Ectodermal cell (in vitro differentiated cells): Measurements from ENCODE around the gene MEG3.

ENCODE experiments used
- H3K27ac ChIP-seq: 2 replicates; pipeline ENCODE4 v1.7.0; 2013; ENCODE audit warnings: mild to moderate bottlenecking, low read depth, low read length; ENCODE audit not compliant: insufficient read depth, poor library complexity, severe bottlenecking
- H3K27me3 ChIP-seq: 2 replicates; pipeline ENCODE4 v1.7.0; 2013; ENCODE audit warnings: mild to moderate bottlenecking, low read length; ENCODE audit not compliant: insufficient read depth, control insufficient read depth, poor library complexity, severe bottlenecking
- H3K36me3 ChIP-seq: one replicate; pipeline ENCODE4 v1.7.0; 2013; ENCODE audit warnings: low read length; ENCODE audit not compliant: control insufficient read depth, insufficient read depth
- H3K4me1 ChIP-seq: one replicate; pipeline ENCODE4 v1.7.0; 2013; ENCODE audit warnings: low read length; ENCODE audit not compliant: control insufficient read depth, insufficient read depth
- H3K4me3 ChIP-seq: 2 replicates; pipeline ENCODE4 v1.7.0; 2013; ENCODE audit warnings: low read depth, low read length, control low read depth; ENCODE audit not compliant: insufficient read depth
- H3K9me3 ChIP-seq: 2 replicates; pipeline ENCODE4 v1.7.0; 2013; ENCODE audit warnings: mild to moderate bottlenecking, low read length, moderate library complexity; ENCODE audit not compliant: control insufficient read depth
- WGBS, 2 experiments: methylation state at CpG; one replicate each; pipeline ENCODE4 v1.1.7; 2013; ENCODE audit warnings: missing lambda C conversion rate in 2 of 2; 5-methylcytosine and 5-hydroxymethylcytosine counted together

Gene MEG3

GRCh38 chr14:100898465-100898864 is 72.5 kb downstream of the MEG3 start:
- WGBS, 2 experiments, result 69 to 74% methylated on average over 11 of the region's 11 CpGs
- Histone ChIP-seq H3K9me3 (no peaks in the 10 kb centered on the region), H3K27ac (no peak overlapping the region), H3K27me3 (no peaks in the 10 kb centered on the region), H3K4me3 (no peak overlapping the region), H3K4me1 (peaks cover 45% of the 10 kb centered on the region), H3K36me3 (no peaks in the 10 kb centered on the region)

GRCh38 chr14:100898935-100899883 is 73.3 kb downstream of the MEG3 start:
- no peak overlapping the region for H3K4me3 ChIP-seq
- no peak overlapping the region for H3K27ac ChIP-seq
- 75 to 77% methylated on average over 21 of the region's 21 CpGs for WGBS, 2 experiments
- peaks cover 4% of the 10 kb centered on the region for H3K27me3 ChIP-seq
- H3K36me3 ChIP-seq, result no peaks in the 10 kb centered on the region
- peaks cover 51% of the 10 kb centered on the region for H3K4me1 ChIP-seq
- H3K9me3 ChIP-seq, result no peaks in the 10 kb centered on the region

GRCh38 chr14:100899884-100900771 is 74.2 kb downstream of the MEG3 start:
- peaks cover 53% of the 10 kb centered on the region for H3K4me1 ChIP-seq
- no peaks in the 10 kb centered on the region for H3K36me3 ChIP-seq
- H3K27me3 ChIP-seq, result peaks cover 4% of the 10 kb centered on the region
- WGBS, 2 experiments, result 18% methylated on average over 17 to 18 of the region's 19 CpGs
- H3K27ac ChIP-seq, result no peak overlapping the region
- H3K4me3 ChIP-seq, result no peak overlapping the region
- no peaks in the 10 kb centered on the region for H3K9me3 ChIP-seq

- H3K4me3 ChIP-seq, result no peak overlapping the region
- peaks cover 58% of the 10 kb centered on the region for H3K4me1 ChIP-seq
- no peak overlapping the region for H3K27ac ChIP-seq
- peaks cover 4% of the 10 kb centered on the region for H3K27me3 ChIP-seq
- H3K9me3 ChIP-seq, result no peaks in the 10 kb centered on the region
- H3K36me3 ChIP-seq, result no peaks in the 10 kb centered on the region
- 37 to 39% methylated on average over 15 of the region's 15 CpGs for WGBS, 2 experiments
Measured at GRCh38 chr14:100900837-100901390, 75.0 kb downstream of the MEG3 start.

GRCh38 chr14:100901391-100902183 is 75.7 kb downstream of the MEG3 start:
- no peak overlapping the region for H3K4me3 ChIP-seq
- H3K27ac ChIP-seq, result no peak overlapping the region
- H3K4me1 ChIP-seq, result peaks cover 58% of the 10 kb centered on the region
- 92 to 94% methylated on average over 12 of the region's 12 CpGs for WGBS, 2 experiments
- H3K36me3 ChIP-seq, result no peaks in the 10 kb centered on the region
- H3K27me3 ChIP-seq, result peaks cover 4% of the 10 kb centered on the region
- no peaks in the 10 kb centered on the region for H3K9me3 ChIP-seq

- peaks cover 4% of the 10 kb centered on the region for H3K27me3 ChIP-seq
- no peak overlapping the region for H3K4me3 ChIP-seq
- WGBS, 2 experiments, result 33 to 34% methylated on average over 18 of the region's 18 CpGs
- H3K9me3 ChIP-seq, result no peaks in the 10 kb centered on the region
- peaks cover 53% of the 10 kb centered on the region for H3K4me1 ChIP-seq
- peak overlapping the region; percentile 29 for H3K27ac ChIP-seq
- H3K36me3 ChIP-seq, result no peaks in the 10 kb centered on the region
Measured at GRCh38 chr14:100902295-100903133, 76.6 kb downstream of the MEG3 start.

GRCh38 chr14:100903134-100903468 is 77.2 kb downstream of the MEG3 start:
- no peaks in the 10 kb centered on the region for H3K9me3 ChIP-seq
- peaks cover 53% of the 10 kb centered on the region for H3K4me1 ChIP-seq
- peaks cover 4% of the 10 kb centered on the region for H3K27me3 ChIP-seq
- H3K36me3 ChIP-seq, result no peaks in the 10 kb centered on the region
- no peak overlapping the region for H3K4me3 ChIP-seq
- H3K27ac ChIP-seq, result no peak overlapping the region
- 78 to 83% methylated on average over 9 to 10 of the region's 10 CpGs for WGBS, 2 experiments

- WGBS, 2 experiments, result 81 to 84% methylated on average over 12 of the region's 12 CpGs
- peak within 1 kb of the TSS; percentile 29 for H3K27ac ChIP-seq
- H3K9me3 ChIP-seq, result no peaks in the 10 kb centered on the region
- peaks cover 4% of the 10 kb centered on the region for H3K27me3 ChIP-seq
- H3K36me3 ChIP-seq, result no peaks in the 10 kb centered on the region
- peaks cover 50% of the 10 kb centered on the region for H3K4me1 ChIP-seq
- H3K4me3 ChIP-seq, result peak within 1 kb of the TSS; percentile 22
Measured at GRCh38 chr14:100903672-100904185, 77.8 kb downstream of the MEG3 start, which contains the start of gene RTL1. RTL1 (minus strand) TSS chr14:100903722; CDS start chr14:100884788, 18,934 bp downstream.
